Ovary (tissue), 9 donors: ENCODE data around the gene UGT2A3. TPM values are rescaled to one million over a fixed set of nuclear protein-coding genes. Genes with fewer than 3 reads are reported as not detected.

Experiments used
- DNase-seq, 5 donors: peaks; one replicate each; pipeline ENCODE4 v3.0.0-alpha.2; 2019 to 2020
- H3K27ac ChIP-seq, 2 donors: fragments of 200-600 bp; one replicate each; pipeline versions ENCODE4 v1.5.1 to v1.8.0; 2019 to 2022
- H3K27me3 ChIP-seq: fragments of 200-600 bp; one replicate; pipeline ENCODE4 v1.8.0; 2022
- H3K36me3 ChIP-seq: fragments of 200-600 bp; sonication (generic); one replicate; pipeline ENCODE4 v1.5.1; 2019
- H3K4me1 ChIP-seq: one replicate; pipeline ENCODE4 v1.8.1; 2013; ENCODE audit warnings: mild to moderate bottlenecking, moderate library complexity; ENCODE audit not compliant: insufficient read depth
- H3K4me3 ChIP-seq: fragments of 200-600 bp; sonication (generic); one replicate; pipeline ENCODE4 v1.5.1; 2017
- H3K9me3 ChIP-seq, 2 donors: fragments of 200-600 bp in 1 of 2; sonication (generic) in 1 of 2; one replicate each; pipeline versions ENCODE4 v1.5.1 to v1.8.1; 2013 to 2019; ENCODE audit warnings: mild to moderate bottlenecking in 1 of 2, moderate library complexity in 1 of 2
- EP300 ChIP-seq: sonication (generic); formaldehyde crosslinking; IDR thresholded peaks from one replicate; pipeline ENCODE4 v1.6.1; 2017; ENCODE audit warnings: antibody characterized with exemption
- POLR2A ChIP-seq: fragments of 450-650 bp; IDR thresholded peaks from one replicate; pipeline ENCODE4 v1.6.1; 2017; ENCODE audit warnings: antibody characterized with exemption, mild to moderate bottlenecking, moderate library complexity
- WGBS, 3 donors: extraction: QIAGEN DNeasy Blood & Tissue Kit in 1 of 3; methylation state at CpG; one replicate each; pipeline versions ENCODE4 v1.1.5 to v1.1.7; 2013 to 2017; 5-methylcytosine and 5-hydroxymethylcytosine counted together
- intact Hi-C, 4 donors: fragments of 100-400 bp; cut with DNase I; formaldehyde crosslinking; loops; one replicate each; pipeline versions ENCODE4 v1.11.0 to v1.15.1; 2022 to 2023
- polyA plus RNA-seq, 2 donors: library from polyadenylated mRNA; stranded (reverse); fragments of 200-250 nt in 1 of 2; fragments of 350-450 nt in 1 of 2; fragmentation: Illumina TruSeq in 1 of 2; extraction: RNeasy Lipid Tissue Mini Kit (QIAGEN cat#74804) in 1 of 2; gene quantifications; one replicate each; pipeline ENCODE4 v1.2.3, GENCODE V29; 2013 to 2014
- total RNA-seq, 7 donors: library from RNA; depleted of rRNA in 2 of 7; stranded (reverse); fragments of >200 nt in 2 of 7; fragmentation: NEBNext Ultra II Directional in 3 of 7; extraction: Animal tissue kit (Norgen Biotek cat#: 25700) in 3 of 7; gene quantifications; one replicate each; pipeline versions ENCODE4 v1.1.0 to v1.2.4, GENCODE V29; 2016 to 2023
- TF ChIP-seq, protein P1 (sequence below), 3 donors: fragments of 450-650 bp in 2 of 3; fragments of 200-600 bp in 1 of 3; IDR thresholded peaks; one replicate each; pipeline versions ENCODE4 v1.5.1 to v1.8.0; 2016 to 2022; ENCODE audit warnings: antibody characterized with exemption in 3 of 3, mild to moderate bottlenecking in 1 of 3
- donor health status: DM: no; HTN: no; CAD: no; lungs with moderate emphysema.
- donor health status: DM: no; HTN: no; CAD: no.
- donor health status: Bipolar disorder and iron deficiency.
- donor health status: DM: yes; HTN: yes; CAD: no.
- donor health status: DM: no; HTN: no; CAD: no.
- donor health status: DM: yes; HTN: yes; CAD: no.

UGT2A3 gene
- total and polyA plus RNA-seq, 9 donors = 0.08 to 0.60 (median 0.15) TPM; not detected in 6

DNA sequence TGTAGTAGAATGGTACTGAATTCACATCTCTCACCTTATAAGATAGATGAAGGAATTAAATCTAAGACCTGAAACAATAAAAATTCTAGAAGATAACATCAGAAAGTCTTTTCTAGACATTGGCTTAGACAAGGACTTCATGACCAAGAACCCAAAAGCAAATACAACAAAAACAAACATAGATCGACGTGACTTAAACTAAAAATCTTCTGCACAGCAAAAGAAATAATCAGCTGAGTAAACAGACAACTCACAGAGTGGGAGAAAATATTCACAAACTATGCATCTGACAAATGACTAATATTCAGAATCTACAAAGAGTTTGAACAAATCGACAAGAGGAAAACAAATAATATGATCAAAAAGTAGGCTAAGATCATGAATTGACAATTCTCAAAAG lies 38.8 kb downstream of the UGT2A3 start:
- no peak for TF ChIP-seq POLR2A
- TF ChIP-seq, protein P1, sequence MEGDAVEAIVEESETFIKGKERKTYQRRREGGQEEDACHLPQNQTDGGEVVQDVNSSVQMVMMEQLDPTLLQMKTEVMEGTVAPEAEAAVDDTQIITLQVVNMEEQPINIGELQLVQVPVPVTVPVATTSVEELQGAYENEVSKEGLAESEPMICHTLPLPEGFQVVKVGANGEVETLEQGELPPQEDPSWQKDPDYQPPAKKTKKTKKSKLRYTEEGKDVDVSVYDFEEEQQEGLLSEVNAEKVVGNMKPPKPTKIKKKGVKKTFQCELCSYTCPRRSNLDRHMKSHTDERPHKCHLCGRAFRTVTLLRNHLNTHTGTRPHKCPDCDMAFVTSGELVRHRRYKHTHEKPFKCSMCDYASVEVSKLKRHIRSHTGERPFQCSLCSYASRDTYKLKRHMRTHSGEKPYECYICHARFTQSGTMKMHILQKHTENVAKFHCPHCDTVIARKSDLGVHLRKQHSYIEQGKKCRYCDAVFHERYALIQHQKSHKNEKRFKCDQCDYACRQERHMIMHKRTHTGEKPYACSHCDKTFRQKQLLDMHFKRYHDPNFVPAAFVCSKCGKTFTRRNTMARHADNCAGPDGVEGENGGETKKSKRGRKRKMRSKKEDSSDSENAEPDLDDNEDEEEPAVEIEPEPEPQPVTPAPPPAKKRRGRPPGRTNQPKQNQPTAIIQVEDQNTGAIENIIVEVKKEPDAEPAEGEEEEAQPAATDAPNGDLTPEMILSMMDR (IDR thresholded peaks at IDR 0.05) = no peak
- no peak for TF ChIP-seq EP300
- no peak for DNase-seq
- Histone ChIP-seq H3K9me3 (no peaks in the 10 kb centered on the region), H3K27me3 (no peaks in the 10 kb centered on the region), H3K4me1 (no peaks in the 10 kb centered on the region), H3K27ac (no peak overlapping the region), H3K36me3 (no peaks in the 10 kb centered on the region), H3K4me3 (no peak overlapping the region)
- intact Hi-C loops = no loop called here
- 83 to 90% (median 84%) methylated on average over 3 of the region's 3 CpGs for WGBS, 3 donors

DNA sequence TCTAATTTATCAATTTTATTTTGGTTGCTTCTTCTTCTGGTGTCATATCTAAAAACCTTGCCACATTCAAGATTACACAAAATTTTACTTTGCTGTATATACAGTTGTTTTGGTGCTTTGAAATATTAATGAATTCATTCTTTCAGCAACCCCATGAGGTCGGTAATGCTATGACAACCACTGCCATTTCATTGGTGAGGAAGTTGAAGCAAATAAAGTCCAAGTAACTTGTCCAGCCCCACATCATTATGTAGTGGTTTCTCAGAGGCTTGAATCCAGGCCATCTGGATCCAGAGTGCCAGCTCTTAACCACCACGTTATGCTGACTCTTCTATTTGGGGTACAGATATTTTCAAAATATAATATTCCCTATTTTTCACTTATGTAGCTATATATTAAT lies 42.2 kb downstream of the UGT2A3 start:
- no peaks in the 10 kb centered on the region for H3K4me1 ChIP-seq
- no peak for DNase-seq
- intact Hi-C loops = no loop called here
- no peak for TF ChIP-seq EP300
- no peak for TF ChIP-seq POLR2A
- TF ChIP-seq, protein P1 (IDR thresholded peaks at IDR 0.05) = no peak
- H3K9me3 ChIP-seq = no peaks in the 10 kb centered on the region
- no peak overlapping the region for H3K4me3 ChIP-seq
- H3K27me3 ChIP-seq = no peaks in the 10 kb centered on the region
- WGBS, 3 donors = 74 to 78% (median 78%) methylated on average over 2 of the region's 2 CpGs
- no peaks in the 10 kb centered on the region for H3K36me3 ChIP-seq
- no peak overlapping the region for H3K27ac ChIP-seq

DNA sequence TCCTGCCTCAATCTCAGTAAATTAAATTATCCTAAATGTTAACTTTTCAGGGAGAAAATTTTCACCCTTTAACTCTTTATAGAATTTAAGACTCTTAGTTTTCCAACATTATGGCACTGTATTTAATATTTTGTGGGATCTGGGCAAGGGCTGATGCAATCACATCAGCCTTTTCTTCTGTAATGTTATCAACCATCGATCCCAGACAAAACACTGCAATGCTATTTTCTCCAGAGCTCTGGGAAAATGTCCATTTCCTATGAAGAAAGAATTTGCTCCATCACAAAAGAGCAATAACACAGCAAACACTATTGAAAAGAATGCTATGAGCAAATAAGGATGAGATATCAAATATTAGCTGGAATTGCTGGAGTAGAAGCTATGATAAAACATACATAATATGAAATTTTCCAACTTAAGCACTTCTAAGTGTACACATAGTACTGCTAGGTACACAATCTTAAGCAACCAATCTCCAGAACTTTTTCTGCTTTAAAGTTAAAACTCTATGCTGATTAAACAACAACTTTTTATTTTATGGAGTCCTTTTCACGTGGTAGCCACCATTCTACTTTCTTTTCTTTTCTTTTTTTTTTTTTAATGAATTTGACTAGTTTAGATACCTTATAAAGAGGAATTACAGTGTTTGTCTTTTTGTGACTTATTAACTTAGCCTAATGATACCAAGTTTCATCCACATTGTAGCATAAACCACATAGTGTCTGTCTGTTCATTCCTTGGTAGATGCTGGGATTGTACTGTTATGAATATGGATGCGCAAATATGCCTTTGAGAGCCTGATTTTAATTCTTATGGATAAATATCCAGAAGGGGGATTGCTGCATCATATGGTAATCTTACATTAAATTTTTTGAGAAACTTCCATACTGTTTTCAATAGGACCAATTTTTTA lies 43.6 kb downstream of the UGT2A3 start:
- Histone ChIP-seq H3K27ac (no peak overlapping the region), H3K9me3 (no peaks in the 10 kb centered on the region), H3K27me3 (no peaks in the 10 kb centered on the region), H3K36me3 (no peaks in the 10 kb centered on the region), H3K4me1 (no peaks in the 10 kb centered on the region), H3K4me3 (no peak overlapping the region)
- 49 to 56% (median 49%) methylated on average over 3 of the region's 3 CpGs for WGBS, 3 donors
- no peak for TF ChIP-seq POLR2A
- TF ChIP-seq EP300 = no peak
- TF ChIP-seq, protein P1 (IDR thresholded peaks at IDR 0.05) = no peak
- intact Hi-C loops = no loop called here
- no peak for DNase-seq

DNA sequence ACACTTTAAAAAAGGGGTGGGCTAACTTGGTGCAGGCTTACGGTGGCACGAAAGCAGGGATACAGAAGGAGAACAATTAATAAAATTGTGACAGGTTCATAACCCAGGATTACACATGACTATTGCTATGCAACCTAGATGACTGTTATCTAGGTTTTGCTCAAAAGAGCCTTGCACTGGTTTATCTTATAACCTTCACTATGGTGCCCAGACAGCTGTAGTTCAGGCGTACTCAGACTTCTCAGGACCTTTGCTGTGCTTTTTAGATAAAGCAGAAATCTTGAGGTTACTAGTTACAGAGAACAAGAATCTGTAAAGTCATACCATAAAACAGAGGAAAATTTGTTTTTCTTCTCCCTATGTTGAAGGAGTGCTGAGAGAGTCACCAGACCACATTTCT lies 44.4 kb downstream of the UGT2A3 start:
- intact Hi-C loops = no loop called here
- no peaks in the 10 kb centered on the region for H3K36me3 ChIP-seq
- no peaks in the 10 kb centered on the region for H3K9me3 ChIP-seq
- no peak overlapping the region for H3K4me3 ChIP-seq
- no peak overlapping the region for H3K27ac ChIP-seq
- no peaks in the 10 kb centered on the region for H3K27me3 ChIP-seq
- no peaks in the 10 kb centered on the region for H3K4me1 ChIP-seq
- 19 to 36% (median 23%) methylated on average over 3 of the region's 3 CpGs for WGBS, 3 donors
- no peak for DNase-seq
- TF ChIP-seq, protein P1 (IDR thresholded peaks at IDR 0.05) = no peak
- TF ChIP-seq EP300 (no peak), POLR2A (no peak)
